ENCODE data around the gene KIF7. TPM values are rescaled to one million over a fixed set of nuclear protein-coding genes. Genes with fewer than 3 reads are reported as not detected.

KIF7 gene
- total RNA-seq, 4 donors from 2014 or later = 0.79 to 1.9 (median 1.8) TPM

- no peak for DNase-seq (ENCODE audit: low spot score in 2 of 2)
- Histone ChIP-seq H3K4me1 (peaks cover 11% of the 10 kb centered on the region), H3K9me3 (no peaks in the 10 kb centered on the region), H3K27ac (no peak overlapping the region), H3K36me3 (peaks cover 21% of the 10 kb centered on the region), H3K27me3 (no peaks in the 10 kb centered on the region), H3K4me3 (no peak overlapping the region)
- TF ChIP-seq EP300 (IDR thresholded peaks at IDR 0.05) (no peak), POLR2A (IDR thresholded peaks at IDR 0.05) (no peak), CTCF (IDR thresholded peaks at IDR 0.05) (no peak), POLR2AphosphoS5 (IDR thresholded peaks at IDR 0.05) (no peak)
- WGBS = 91% methylated on average over 2 of the region's 2 CpGs
Measured at GRCh38 chr15:89681146-89681545, 25.9 kb upstream of the KIF7 start.

DNA sequence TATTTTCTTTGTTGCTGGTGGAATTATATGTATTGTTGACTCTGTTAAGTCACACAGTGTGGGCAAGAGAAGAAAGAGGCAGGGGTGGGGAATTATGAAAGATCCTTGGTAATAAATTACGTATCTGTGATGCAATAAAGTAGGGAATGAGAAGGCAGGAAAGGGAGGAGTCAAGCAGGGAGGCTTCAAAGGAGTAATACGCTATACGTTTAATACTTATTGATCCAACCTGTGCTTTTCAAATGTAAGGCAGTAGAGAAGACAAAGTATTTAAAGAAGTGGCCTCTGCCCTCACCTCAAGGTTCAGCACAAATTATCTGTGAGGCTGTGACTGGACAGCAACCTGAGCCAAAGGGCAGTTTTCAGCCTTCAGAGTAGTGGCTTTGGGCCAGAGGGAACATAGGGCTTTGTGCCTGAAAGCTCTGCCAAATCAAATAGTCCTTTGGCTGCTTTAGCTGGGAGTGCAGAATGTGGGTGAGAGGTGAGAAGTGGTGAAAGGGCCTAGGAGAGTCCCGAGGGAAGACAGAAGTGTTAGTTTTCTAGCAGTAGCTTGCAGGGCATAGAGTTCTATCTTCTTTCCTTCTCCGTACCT is 25.1 kb upstream of the KIF7 start:
- no peak overlapping the region for H3K4me3 ChIP-seq
- TF ChIP-seq EP300 (IDR thresholded peaks at IDR 0.05) (no peak), POLR2A (IDR thresholded peaks at IDR 0.05) (no peak), POLR2AphosphoS5 (IDR thresholded peaks at IDR 0.05) (no peak), CTCF (IDR thresholded peaks at IDR 0.05) (no peak)
- H3K9me3 ChIP-seq = no peaks in the 10 kb centered on the region
- peaks cover 21% of the 10 kb centered on the region for H3K36me3 ChIP-seq
- DNase-seq (ENCODE audit: low spot score in 2 of 2) = no peak
- no peak overlapping the region for H3K27ac ChIP-seq
- peaks cover 11% of the 10 kb centered on the region for H3K4me1 ChIP-seq
- H3K27me3 ChIP-seq = no peaks in the 10 kb centered on the region
- WGBS = 47% methylated on average over 5 of the region's 5 CpGs

- Histone ChIP-seq H3K4me3 (no peak within 1 kb of the TSS), H3K36me3 (peaks cover 17% of the 10 kb centered on the region), H3K9me3 (no peaks in the 10 kb centered on the region), H3K27ac (no peak within 1 kb of the TSS), H3K27me3 (no peaks in the 10 kb centered on the region), H3K4me1 (peaks cover 11% of the 10 kb centered on the region)
- TF ChIP-seq CTCF (IDR thresholded peaks at IDR 0.05) (no peak), EP300 (IDR thresholded peaks at IDR 0.05) (no peak), POLR2A (IDR thresholded peaks at IDR 0.05) (no peak), POLR2AphosphoS5 (IDR thresholded peaks at IDR 0.05) (no peak)
- 94% methylated on average over 2 of the region's 2 CpGs for WGBS
- no peak for DNase-seq (ENCODE audit: low spot score in 2 of 2)
Measured at GRCh38 chr15:89679212-89679611, 23.9 kb upstream of the KIF7 start, which contains the start of gene PLIN1. Gene PLIN1, minus strand, starts transcription at chr15:89679367. Its CDS starts 1,878 bp downstream, at chr15:89677489.

DNA sequence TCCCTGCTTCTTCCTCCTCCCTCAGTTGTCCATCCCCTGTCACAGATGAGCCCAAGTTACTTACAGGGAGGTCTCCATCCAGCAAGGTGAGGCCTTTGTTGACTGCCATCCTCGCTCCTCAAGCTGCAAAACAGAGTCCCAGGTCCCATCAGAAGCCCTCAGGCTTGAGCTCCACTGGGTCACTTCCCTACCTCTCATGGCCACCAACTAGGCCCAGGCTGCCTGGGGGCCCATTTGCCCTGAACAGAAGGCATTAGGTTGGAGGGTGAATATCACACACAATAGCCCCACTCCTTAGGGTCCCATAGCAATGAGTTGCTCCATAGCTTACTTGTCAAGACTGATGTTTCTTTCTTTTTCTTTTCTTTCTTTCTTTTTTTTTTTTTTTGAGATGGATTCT is 22.1 kb upstream of the KIF7 start:
- Histone ChIP-seq H3K36me3 (no peaks in the 10 kb centered on the region), H3K27ac (no peak overlapping the region), H3K27me3 (no peaks in the 10 kb centered on the region), H3K9me3 (no peaks in the 10 kb centered on the region), H3K4me3 (no peak overlapping the region), H3K4me1 (peaks cover 11% of the 10 kb centered on the region)
- TF ChIP-seq POLR2A (IDR thresholded peaks at IDR 0.05) (no peak), EP300 (IDR thresholded peaks at IDR 0.05) (no peak), POLR2AphosphoS5 (IDR thresholded peaks at IDR 0.05) (no peak), CTCF (IDR thresholded peaks at IDR 0.05) (no peak)
- DNase-seq (ENCODE audit: low spot score in 2 of 2) = no peak
- WGBS = 86% methylated on average over 1 of the region's 1 CpG

DNA sequence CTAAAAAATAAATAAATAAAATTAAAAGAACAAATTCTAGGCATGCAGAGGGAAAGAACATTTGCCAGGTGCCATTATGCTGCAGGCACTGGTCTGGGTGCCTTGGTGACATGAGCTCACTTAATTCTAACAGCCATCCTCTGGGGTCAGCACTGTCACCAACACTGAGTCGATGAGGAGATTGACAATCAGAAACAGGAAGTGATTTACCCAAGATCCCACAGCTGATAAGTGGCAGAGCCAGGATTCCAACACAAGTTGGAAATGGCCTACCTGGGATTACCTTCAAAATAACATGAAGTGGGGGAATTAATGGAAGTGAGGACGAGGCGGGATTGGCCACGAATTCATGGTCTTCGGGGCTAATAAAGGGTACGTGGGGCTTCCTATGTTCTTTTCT is 20.3 kb upstream of the KIF7 start:
- Histone ChIP-seq H3K27ac (no peak overlapping the region), H3K4me1 (peaks cover 5% of the 10 kb centered on the region), H3K27me3 (no peaks in the 10 kb centered on the region), H3K36me3 (no peaks in the 10 kb centered on the region), H3K9me3 (no peaks in the 10 kb centered on the region), H3K4me3 (no peak overlapping the region)
- TF ChIP-seq POLR2A (IDR thresholded peaks at IDR 0.05) (no peak), POLR2AphosphoS5 (IDR thresholded peaks at IDR 0.05) (no peak), EP300 (IDR thresholded peaks at IDR 0.05) (no peak), CTCF (IDR thresholded peaks at IDR 0.05) (no peak)
- WGBS = 78% methylated on average over 6 of the region's 6 CpGs
- DNase-seq (ENCODE audit: low spot score in 2 of 2) = no peak
